GM12864 (cell line): ENCODE data around the gene DCTN3.

Source experiments
- DNase-seq: peaks from one replicate; pipeline ENCODE4 v3.0.0-alpha.2; 2011; ENCODE audit warnings: low read depth
- H3K4me3 ChIP-seq: 2 replicates; pipeline ENCODE4 v1.5.1; 2011; ENCODE audit warnings: mild to moderate bottlenecking, low read depth, low read length, control low read depth
- TF ChIP-seq, protein P1 (sequence below): IDR thresholded peaks from 2 replicates; pipeline ENCODE4 v1.5.1; 2011; ENCODE audit warnings: low read depth, mild to moderate bottlenecking, moderate library complexity, low read length, control low read depth, inconsistent platforms; ENCODE audit errors: missing control alignments

Gene DCTN3

DNA sequence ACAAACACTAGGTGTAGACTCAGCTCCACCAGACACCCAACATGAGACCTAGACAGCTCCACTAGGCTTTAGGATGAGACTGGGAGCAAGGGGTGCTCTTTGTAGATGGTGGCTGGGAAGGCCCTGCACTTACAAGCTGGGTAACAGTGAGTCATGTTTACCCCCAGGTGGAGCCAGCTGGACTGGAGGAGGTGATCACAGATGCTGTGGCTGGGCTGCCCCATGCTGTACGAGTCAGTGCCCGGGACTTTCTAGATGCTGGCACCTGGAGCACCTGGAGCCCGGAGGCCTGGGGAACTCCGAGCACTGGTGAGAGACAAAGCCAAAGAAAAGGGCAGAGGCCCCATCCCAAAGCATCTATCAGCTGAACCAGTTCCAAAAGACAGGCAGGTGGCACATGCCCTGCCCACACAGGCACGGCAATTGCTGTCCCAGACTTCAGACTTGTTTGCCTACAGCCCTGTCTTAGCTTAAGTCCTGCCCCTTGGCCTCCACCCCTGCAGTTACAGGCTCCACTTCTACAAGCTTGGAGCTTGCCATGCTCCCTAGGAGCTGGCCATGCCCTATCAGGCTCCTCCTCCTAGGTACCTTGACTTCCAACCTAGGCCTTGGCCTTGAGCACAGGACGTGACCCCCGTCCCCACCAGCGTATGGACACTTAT, 39.4 kb upstream of the DCTN3 start:
- TF ChIP-seq, protein P1, sequence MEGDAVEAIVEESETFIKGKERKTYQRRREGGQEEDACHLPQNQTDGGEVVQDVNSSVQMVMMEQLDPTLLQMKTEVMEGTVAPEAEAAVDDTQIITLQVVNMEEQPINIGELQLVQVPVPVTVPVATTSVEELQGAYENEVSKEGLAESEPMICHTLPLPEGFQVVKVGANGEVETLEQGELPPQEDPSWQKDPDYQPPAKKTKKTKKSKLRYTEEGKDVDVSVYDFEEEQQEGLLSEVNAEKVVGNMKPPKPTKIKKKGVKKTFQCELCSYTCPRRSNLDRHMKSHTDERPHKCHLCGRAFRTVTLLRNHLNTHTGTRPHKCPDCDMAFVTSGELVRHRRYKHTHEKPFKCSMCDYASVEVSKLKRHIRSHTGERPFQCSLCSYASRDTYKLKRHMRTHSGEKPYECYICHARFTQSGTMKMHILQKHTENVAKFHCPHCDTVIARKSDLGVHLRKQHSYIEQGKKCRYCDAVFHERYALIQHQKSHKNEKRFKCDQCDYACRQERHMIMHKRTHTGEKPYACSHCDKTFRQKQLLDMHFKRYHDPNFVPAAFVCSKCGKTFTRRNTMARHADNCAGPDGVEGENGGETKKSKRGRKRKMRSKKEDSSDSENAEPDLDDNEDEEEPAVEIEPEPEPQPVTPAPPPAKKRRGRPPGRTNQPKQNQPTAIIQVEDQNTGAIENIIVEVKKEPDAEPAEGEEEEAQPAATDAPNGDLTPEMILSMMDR, result no peak
- H3K4me3 ChIP-seq, result no peak overlapping the region
- DNase-seq, result no peak

DNA sequence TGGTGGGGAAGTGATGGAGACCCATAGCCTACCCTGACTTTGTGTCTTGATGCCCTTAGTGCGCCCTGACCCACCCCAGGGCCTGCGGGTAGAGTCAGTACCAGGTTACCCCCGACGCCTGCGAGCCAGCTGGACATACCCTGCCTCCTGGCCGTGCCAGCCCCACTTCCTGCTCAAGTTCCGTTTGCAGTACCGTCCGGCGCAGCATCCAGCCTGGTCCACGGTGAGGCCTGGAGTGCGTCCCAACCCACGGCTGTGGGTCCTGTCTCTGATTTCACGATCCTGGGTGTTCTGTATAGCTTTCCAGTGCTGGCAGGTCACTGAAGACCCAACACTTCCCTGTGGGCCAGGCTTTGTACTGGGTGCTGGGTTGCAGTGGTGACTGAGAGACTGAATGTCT, 38.2 kb upstream of the DCTN3 start:
- TF ChIP-seq, protein P1, result no peak

DNA sequence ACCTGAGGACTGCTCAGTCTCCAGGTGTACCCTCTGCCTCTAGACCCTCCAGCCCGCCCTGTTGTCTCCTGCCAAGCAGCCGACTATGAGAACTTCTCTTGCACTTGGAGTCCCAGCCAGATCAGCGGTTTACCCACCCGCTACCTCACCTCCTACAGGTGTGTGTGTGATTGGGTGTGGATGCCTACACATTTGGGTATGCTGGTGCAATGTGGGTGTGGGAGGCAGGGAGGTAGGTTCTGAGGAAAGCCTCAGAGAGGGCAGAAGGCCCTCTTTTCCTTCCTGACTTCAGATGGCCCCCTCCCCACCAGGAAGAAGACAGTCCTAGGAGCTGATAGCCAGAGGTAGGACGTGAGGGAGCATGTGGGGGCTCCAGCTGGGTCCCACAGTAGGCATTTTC, 36.7 kb upstream of the DCTN3 start:
- TF ChIP-seq, protein P1, result no peak
- DNase-seq, result no peak
- no peak overlapping the region for H3K4me3 ChIP-seq

More for the DNA sequence above, 38.2 kb upstream of the DCTN3 start:
- no peak overlapping the region for H3K4me3 ChIP-seq
- no peak for DNase-seq

DNA sequence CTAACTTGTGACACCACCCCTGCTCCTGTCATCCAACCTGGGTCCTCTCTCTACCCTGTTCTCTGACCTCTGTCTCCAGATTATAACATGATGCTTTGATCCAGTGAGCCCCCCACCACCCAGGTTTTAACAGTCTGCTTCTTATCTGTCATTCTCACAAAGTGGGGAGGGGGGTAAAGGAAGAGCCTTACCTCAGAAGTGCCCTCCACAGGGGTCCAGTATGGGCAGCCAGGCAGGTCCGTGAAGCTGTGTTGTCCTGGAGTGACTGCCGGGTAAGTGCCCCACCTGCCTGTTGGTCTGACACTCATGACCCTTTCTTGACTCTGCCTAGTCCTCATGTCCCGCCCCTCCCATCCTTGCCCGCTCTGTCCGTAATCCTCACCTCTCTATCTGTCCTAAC, 35.1 kb upstream of the DCTN3 start:
- DNase-seq, result no peak
- TF ChIP-seq, protein P1, result no peak
- H3K4me3 ChIP-seq, result no peak overlapping the region

DNA sequence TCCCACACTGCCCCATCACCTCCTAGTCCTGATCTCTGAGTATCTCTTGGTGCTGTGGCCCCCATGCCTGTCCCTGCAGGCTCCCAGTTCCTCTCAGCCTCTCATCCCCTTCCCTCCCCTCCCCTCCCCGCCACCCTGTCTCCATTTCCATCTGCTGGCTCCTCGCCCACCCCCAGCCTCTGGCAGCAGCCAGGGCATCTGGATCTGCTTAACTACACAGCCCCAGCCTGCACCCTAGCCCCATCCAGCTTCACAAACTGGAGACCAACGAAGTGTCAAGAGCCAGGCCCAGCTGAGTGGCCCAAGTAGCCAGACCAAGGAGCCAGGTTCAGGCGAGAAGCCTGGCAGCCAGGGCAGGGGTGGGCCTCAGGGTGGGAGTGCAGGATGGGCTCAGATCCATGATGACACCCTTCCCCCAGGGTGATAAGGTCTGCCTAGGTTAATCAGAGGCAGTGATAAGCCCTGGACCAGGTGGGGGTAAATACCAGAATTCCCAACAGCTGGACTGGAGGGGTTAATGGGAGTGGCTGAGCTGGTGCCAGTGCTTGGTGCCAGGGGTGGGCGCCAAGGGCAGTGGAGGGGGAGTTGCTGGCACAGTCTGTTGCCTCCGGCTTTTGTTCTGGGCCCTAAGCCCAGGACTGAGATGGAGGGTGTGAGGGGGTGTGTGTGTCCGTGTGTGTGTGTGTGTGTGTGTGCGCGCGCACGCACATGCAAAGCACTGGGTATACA, 34.2 kb upstream of the DCTN3 start:
- no peak for DNase-seq
- no peak overlapping the region for H3K4me3 ChIP-seq
- TF ChIP-seq, protein P1, result no peak

DNA sequence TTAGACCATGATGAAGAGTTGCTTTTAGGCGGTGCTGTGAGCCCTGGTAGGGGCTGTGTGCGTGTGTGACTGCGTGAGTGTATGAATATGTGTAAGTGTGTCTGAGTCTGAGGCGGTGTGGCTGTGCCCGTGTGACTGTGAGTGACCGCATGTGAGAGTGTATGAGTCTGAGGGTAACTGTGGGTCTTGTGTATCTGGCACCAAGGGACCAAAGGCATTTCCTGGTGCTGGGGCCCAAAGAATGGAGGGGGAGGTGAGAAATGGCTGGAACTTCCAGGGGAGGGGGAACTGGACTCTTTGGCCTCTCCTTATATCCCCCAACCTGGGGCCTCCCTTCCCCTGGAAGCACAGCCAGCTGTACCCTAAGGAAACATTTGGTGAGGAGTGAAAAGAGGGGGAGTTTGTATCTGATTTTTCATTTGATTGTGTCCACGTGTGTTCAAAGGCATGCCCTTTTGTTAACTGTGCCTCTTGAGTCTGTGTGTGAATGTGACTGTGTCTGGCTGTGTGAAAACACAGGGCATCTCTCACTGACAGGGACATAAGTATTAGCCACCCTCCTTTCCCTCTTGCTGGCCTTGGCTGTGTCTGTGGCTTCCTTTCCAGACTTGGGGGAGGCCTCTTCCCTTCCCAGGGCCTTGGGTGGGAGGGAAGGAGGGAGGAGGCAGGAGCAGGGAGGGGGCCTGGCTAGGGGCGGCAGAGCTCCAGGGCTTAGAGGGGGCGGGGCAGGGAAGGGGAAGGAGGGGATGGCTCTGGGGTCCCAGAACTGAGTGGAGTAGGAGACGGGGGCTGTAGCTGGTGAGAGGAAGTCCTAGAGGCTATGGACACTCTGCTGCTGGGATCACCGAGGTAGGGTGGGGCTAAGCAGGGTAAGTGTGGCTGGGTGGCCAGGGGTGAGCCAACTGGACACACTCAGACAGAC, 33.1 kb upstream of the DCTN3 start:
- no peak overlapping the region for H3K4me3 ChIP-seq
- DNase-seq, result no peak
- TF ChIP-seq, protein P1, result no peak
